Neutrophil (primary cell): ENCODE results near the gene NTN1.

Experiments used
- H3K27ac ChIP-seq: fragments of 200-600 bp; sonication (generic); 2 replicates; pipeline ENCODE4 v1.5.1; 2016; ENCODE audit warnings: mild to moderate bottlenecking, moderate library complexity
- H3K27me3 ChIP-seq: fragments of 200-600 bp; sonication (generic); 2 replicates; pipeline ENCODE4 v1.6.0; 2016; ENCODE audit warnings: mild to moderate bottlenecking
- H3K36me3 ChIP-seq: fragments of 200-600 bp; sonication (generic); 2 replicates; pipeline ENCODE4 v1.5.1; 2017
- H3K4me1 ChIP-seq, 2 experiments: fragments of 200-600 bp in 1 of 2; sonication (generic) in 1 of 2; 1 replicate in 1 of 2; 2 replicates in 1 of 2; pipeline versions ENCODE4 v1.5.1 to v1.6.1; 2013 to 2016; ENCODE audit warnings: low read depth in 1 of 2, low read length in 1 of 2, mild to moderate bottlenecking in 1 of 2, moderate library complexity in 1 of 2; ENCODE audit not compliant: control insufficient read depth in 1 of 2, insufficient read depth in 1 of 2
- H3K4me3 ChIP-seq, 2 experiments: fragments of 200-600 bp in 1 of 2; sonication (generic) in 1 of 2; 1 replicate in 1 of 2; 2 replicates in 1 of 2; pipeline ENCODE4 v1.5.1; 2013 to 2016; ENCODE audit warnings: low read depth in 1 of 2, low read length in 1 of 2, mild to moderate bottlenecking in 1 of 2, moderate library complexity in 1 of 2
- H3K9me3 ChIP-seq: fragments of 200-600 bp; sonication (generic); 2 replicates; pipeline ENCODE4 v1.5.1; 2016
- TF ChIP-seq, protein P1 (sequence below): fragments of 200-600 bp; sonication (generic); IDR thresholded peaks from 2 replicates; pipeline ENCODE4 v1.5.1; 2016; ENCODE audit warnings: antibody characterized with exemption

Gene NTN1

DNA sequence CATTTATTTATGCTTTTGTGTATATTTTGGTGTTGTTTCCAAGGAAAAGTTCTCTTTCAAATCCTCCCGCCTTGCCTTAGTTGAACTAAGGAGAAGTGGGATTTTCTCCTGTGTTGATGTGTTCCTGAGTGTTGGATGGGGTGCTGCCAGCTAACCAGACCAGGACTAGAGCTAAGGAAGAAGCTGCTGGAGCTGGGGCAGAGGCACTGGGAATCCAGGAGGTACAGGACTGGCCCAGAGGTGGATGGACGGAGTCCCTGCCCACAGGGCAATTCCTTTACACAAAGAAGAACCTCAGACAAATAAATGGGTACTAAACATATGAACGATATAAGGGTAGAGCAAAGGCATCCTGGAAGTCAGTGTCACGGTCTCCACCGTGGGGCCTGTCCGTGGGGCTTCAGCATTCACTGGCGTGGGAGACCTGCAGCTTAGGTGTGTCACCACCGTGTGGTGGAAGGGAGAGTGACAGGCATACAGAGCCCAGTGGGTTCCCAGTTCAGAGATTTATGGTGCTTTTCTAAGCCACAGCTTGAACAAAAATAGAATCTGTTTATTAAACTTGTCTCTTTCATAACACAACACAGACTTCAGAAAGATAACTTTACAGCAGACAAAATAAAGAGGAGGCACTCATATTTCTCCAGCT is 270.7 kb downstream of the NTN1 start:
- TF ChIP-seq, protein P1, sequence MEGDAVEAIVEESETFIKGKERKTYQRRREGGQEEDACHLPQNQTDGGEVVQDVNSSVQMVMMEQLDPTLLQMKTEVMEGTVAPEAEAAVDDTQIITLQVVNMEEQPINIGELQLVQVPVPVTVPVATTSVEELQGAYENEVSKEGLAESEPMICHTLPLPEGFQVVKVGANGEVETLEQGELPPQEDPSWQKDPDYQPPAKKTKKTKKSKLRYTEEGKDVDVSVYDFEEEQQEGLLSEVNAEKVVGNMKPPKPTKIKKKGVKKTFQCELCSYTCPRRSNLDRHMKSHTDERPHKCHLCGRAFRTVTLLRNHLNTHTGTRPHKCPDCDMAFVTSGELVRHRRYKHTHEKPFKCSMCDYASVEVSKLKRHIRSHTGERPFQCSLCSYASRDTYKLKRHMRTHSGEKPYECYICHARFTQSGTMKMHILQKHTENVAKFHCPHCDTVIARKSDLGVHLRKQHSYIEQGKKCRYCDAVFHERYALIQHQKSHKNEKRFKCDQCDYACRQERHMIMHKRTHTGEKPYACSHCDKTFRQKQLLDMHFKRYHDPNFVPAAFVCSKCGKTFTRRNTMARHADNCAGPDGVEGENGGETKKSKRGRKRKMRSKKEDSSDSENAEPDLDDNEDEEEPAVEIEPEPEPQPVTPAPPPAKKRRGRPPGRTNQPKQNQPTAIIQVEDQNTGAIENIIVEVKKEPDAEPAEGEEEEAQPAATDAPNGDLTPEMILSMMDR: no peak
- H3K27ac ChIP-seq: no peak overlapping the region
- no peaks in the 10 kb centered on the region for H3K9me3 ChIP-seq
- H3K4me1 ChIP-seq: peaks cover 0 to 7% of the 10 kb centered on the region in 2 experiments
- no peaks in the 10 kb centered on the region for H3K27me3 ChIP-seq
- H3K4me3 ChIP-seq: no peak overlapping the region
- H3K36me3 ChIP-seq: no peaks in the 10 kb centered on the region

DNA sequence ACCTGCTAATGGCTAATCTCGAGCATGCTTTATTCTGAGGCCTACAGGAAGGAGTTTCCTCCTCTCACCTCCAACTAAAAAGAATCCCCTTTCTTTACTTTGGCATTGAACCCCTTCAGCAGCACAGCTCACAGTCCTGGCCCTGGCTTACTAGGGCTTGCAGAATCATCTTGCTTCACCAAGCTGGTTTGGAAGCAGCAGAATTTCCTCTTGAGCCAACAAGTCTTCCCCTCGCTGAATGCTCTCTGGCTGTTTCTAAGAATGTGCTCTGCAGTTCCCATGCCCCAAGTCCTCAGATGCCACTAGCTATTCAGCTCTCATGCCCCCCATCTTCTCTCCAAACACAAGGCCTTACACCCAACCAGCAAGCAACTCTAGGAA is 271.2 kb downstream of the NTN1 start:
- peaks cover 0 to 7% of the 10 kb centered on the region in 2 experiments for H3K4me1 ChIP-seq
- no peak overlapping the region for H3K4me3 ChIP-seq
- H3K27ac ChIP-seq: no peak overlapping the region
- H3K36me3 ChIP-seq: no peaks in the 10 kb centered on the region
- H3K27me3 ChIP-seq: no peaks in the 10 kb centered on the region
- no peaks in the 10 kb centered on the region for H3K9me3 ChIP-seq
- TF ChIP-seq, protein P1: no peak
